Measurements from ENCODE around the gene ACAP3.

The ACAP3 gene

DNA sequence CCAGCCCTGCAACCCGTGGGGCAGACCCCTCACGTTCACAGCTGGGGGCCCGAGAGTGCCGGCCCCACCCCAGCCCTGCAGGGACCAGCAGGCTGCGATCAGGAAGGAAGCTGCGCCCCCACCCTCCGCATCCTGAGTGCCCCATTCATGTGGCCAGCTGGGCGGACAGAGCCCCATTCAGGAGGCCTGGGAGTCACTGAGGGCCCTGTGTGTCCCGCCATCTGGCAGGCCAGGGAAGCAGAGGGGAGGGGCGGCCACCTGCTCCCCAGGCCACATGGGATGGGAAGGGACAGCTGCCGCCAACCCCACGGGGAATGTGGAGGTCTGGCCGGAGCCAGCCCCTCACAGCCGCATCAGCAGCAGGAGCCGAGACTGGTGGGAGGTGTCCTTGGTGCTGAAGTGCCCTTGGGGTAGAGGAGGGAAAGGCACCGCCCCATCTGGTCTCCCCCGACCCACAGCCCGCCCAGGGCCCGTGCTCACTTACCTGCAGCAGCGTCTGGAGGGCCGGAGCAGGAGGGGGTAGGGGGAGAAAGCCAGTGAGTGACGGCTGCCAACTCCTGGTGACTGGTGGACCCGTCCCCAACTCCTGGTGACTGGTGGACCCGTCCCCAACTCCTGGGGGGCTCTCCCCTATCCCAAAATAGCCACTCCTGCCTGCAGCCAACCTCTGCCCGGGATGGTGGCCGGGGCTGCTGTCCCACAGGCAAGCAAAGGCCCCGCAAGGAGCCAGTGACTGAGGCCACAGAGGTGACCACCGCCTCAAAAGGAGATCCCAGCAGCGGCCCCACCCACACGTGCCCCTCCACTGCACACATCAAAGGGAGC lies 8.7 kb downstream of the ACAP3 start:
- DNase-seq, result no peak

- DNase-seq, result no peak
Measured at GRCh38 chr1:1297802-1298424, 9.8 kb downstream of the ACAP3 start.

DNA sequence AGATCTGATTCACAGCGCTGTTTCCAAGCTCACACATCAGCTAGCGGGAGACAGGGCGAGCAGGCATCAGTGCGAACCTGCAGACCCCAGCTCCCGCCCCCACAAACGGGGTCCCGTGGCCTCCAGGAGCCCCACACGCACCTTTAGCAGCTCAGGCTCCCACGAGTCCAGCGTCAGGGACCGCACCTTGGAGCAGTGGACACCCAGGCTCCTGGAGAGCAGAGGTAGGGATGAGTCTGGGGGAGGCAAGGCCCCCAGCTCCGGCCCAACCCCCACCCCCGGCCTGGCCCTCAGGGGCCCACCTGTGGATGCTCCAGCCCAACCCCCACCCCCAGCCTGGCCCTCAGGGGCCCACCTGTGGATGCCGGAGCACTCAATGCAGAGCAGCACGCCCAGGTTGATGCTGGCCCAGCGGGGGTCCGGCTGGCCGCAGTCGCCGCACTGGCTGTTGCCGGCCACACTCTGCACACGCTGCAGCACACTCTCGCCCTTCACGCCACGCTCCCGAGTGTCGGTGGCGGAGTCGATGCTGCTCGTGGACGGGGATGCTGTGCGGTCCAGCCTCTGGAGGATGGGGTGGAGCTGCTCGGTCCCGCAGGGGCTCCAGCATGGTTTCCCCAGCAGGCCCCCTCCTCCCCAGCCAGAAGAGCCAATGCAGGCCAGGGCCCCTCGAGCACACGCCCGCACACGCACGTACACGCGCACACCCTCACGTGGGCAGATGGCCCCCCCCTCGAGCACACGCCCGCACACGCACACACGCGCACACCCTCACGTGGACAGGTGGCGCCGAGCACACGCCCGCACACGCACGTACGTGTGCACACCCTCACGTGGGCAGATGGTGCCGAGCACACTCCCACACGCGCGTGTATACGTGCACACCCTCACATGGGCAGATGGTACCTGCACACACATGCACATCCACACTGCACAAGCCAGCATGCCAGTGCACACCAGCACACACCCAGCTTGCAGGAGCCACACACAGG lies 11.4 kb downstream of the ACAP3 start:
- DNase-seq, result no peak

GRCh38 chr1:1295154-1295923 lies 12.4 kb downstream of the ACAP3 start:
- no peak for DNase-seq

DNA sequence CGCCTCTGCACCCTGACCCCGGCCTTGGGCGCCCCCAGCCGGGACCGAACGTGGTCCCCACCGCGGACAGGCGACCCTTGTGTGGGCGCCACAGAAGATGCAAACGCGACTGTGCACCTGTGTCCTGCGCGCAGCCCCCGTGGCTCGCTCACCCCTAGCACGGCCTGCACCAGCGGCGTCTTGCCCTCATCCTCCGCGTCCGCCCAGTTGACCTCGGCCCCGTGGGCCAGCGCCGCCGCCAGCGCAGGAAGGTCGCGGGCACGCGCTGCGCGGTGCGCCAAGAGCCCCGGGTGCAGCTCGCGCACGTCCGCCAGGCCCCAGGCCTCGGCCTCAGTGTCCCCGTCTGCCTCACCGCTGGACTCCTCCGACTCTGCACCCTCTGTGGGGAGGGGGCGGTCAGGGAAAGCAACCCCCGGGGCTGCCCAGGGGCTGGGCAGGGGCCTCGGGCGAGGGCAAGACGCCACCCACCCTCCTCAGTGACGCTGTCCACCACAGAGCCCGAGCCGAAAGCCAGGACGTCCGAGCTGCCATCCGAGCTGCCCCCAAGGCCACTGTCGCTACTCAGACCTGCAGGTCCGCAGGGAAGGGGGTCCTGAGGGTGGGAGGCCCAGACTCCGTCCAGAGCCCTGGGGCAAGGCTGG lies 13.4 kb downstream of the ACAP3 start:
- no peak for DNase-seq

DNA sequence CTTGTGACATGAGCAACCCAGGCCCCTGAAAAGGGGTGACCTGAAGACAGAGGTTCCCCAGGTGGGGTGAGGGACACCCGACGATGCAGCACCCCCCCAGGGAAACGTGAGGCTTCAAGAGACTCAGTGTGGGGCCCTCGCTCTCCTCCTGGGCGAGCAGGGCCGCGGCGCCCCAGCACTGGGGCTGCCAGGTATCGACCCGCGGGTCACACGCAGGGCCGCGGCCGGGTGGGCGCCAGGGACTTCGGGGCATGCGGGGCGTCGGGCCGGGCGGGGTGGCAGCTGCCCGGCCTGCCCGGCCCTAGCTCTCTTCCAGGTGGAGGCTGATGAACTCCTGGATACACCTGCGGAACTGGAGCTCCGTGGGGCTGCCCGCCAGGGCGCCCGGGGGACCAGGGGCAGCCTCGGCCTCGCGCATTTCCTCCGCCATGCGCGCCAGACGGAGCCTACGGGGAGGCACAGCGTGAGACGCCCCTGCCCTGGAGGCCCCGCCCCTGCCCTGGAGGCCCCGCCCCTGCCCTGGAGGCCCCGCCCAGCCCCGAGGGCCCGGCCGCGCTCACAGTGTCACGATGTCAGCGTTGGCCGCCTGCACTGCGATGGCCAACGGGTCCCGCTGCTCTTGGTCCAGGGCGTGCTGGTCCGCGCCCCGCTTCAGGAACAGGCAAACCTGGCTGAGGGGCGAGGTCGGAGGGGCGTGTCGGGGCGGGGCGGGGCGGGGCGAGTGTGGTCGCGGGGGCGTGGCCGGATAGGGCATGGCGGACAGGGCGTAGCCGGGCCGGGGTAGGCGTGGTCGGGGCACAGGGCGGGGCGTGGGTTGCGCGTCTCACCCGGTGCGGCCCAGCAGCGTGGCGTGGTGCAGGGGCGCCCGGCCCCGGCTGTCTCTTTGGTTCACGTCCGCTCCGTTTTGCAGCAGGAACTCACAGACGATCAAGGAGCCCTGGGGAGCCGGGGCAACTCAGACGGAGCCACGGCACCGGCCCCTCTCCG lies 14.2 kb downstream of the ACAP3 start:
- DNase-seq, result no peak

GRCh38 chr1:1292851-1293250 lies 14.9 kb downstream of the ACAP3 start:
- DNase-seq, result no peak

- DNase-seq, result no peak
Measured at GRCh38 chr1:1292442-1292779, 15.3 kb downstream of the ACAP3 start.

- peak; percentile 52 for DNase-seq
Measured at GRCh38 chr1:1291548-1292441, 15.9 kb downstream of the ACAP3 start.

DNA sequence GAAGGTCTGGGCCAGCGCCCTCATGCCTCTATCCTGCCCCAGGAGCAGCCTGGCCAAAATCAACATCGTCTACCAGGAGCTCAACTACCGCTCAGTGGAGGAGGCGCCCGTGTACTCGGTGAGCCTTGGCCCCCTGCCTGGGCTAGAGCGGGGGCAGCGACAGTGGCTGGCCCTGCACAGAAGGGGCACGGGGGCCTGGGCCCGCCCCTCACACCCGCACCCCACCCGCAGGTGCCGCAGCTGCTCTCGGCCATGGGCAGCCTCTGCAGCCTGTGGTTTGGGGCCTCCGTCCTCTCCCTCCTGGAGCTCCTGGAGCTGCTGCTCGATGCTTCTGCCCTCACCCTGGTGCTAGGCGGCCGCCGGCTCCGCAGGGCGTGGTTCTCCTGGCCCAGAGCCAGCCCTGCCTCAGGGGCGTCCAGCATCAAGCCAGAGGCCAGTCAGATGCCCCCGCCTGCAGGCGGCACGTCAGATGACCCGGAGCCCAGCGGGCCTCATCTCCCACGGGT lies 16.7 kb downstream of the ACAP3 start:
- DNase-seq, result peak; percentile 17

DNA sequence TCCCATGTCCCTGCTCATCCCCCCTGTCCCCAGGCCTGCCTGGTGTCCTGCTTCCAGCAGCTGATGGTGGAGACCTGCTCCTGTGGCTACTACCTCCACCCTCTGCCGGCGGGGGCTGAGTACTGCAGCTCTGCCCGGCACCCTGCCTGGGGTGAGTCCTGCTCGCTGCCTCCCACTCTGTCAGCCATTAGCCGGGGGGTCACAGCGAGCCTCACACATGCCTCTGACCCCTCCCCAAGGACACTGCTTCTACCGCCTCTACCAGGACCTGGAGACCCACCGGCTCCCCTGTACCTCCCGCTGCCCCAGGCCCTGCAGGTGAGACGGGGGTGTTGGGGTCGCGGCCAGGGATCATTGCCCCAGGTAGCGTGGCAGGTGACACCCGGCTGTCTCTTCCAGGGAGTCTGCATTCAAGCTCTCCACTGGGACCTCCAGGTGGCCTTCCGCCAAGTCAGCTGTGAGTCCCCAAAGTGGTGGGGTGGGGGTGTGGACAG lies 17.4 kb downstream of the ACAP3 start:
- DNase-seq, result peak; percentile 7

GRCh38 chr1:1287288-1288110 lies 20.2 kb downstream of the ACAP3 start:
- DNase-seq, result no peak

DNA sequence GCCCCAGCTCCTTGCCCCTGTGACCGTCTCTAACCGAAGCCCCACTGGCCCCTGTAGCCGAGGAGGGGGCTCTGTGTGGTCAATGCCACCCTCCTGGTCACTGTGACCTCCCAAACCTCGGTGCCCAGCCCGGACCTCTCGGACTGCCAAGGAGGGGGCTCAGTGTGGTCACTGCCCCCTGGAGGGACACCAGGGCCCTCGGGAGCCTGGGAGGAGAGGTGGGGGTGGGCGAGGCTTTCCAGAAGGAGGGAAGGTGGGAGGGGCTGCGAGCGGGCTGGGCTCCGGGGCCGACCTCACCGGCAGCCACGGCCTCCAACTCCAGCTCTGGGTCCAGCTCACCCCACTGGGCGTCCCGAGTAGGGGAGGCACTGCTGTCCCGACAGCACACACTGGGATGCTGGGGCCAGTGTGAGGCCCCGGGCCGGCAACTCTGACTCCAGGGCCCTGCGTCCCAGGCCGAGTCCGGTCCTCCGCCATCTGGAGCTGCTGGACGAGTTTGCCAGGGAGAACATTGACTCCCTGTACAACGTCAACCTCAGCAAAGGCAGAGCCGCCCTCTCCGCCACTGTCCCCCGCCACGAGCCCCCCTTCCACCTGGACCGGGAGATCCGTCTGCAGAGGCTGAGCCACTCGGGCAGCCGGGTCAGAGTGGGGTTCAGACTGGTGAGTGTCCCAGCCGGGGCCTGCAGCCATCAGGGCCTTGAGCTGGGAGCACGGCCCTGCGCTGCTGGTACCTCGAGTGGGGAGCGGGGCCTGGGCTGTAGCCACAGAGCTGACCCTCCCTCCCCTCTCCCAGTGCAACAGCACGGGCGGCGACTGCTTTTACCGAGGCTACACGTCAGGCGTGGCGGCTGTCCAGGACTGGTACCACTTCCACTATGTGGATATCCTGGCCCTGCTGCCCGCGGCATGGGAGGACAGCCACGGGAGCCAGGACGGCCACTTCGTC lies 21.1 kb downstream of the ACAP3 start:
- DNase-seq, result no peak

DNA sequence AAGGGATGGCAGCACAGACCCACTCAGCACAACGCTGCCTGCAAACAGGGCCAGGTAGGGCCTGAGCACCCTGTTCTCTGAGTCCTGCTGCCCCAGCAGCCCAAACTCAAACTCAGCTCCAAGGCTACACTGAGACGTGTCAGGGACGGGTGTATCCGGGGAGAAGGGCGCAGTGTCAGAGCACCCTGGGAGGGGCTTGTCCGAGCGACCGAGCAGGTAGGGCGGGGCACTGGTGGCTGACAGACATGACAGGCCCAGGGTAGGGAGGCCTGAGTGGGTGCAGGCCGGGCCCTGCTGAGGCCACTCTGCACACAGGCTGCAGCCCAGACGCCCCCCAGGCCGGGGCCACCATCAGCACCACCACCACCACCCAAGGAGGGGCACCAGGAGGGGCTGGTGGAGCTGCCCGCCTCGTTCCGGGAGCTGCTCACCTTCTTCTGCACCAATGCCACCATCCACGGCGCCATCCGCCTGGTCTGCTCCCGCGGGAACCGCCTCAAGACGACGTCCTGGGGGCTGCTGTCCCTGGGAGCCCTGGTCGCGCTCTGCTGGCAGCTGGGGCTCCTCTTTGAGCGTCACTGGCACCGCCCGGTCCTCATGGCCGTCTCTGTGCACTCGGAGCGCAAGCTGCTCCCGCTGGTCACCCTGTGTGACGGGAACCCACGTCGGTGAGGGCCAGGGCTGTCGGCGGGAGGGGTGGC lies 22.0 kb downstream of the ACAP3 start:
- DNase-seq, result no peak

DNA sequence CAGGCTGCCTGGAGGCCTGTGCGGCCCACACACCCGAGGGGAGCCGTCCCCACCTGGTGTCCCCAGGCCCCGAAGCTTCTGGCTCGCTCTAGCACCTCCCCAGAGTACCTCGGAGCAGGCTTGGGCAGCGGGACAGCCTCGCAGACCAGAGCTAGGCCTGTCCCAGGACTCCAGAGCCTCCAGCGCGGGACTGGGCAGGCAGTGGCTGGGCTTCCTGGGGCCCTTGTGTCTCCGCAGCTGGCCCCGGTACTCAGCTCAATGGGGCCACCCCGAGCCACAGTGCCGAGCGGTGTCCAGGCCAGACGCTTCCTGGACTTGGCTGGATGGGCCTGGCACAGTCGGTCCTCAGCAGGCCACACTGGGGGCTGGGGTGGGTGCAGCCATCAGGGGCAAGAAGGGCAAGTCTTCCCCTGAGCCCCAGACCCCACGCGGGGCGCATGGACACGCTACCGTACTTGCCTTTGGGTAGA lies 22.6 kb downstream of the ACAP3 start:
- DNase-seq, result no peak

All from NCI-H748 treated with DMSO at 0.1 percent for 48 hours (cell line).